Muscle of leg (tissue), 11 donors: ENCODE results near the gene CELA3A. TPM values are rescaled to one million over a fixed set of nuclear protein-coding genes. Genes with fewer than 3 reads are reported as not detected.
A peak's percentile ranks its signal among the peaks of the same experiment; 100 is the strongest.
"Not testable (repeated sequence)": the region's sequence is repeated elsewhere in the genome, so short reads cannot be mapped to it uniquely, and the experiment has no call there.

Experiments
- DNase-seq: peaks from one replicate; pipeline ENCODE4 v3.0.0; 2013
- H3K27ac ChIP-seq: one replicate; pipeline ENCODE4 v1.5.1; 2013; ENCODE audit warnings: mild to moderate bottlenecking, low read length, control low read depth
- H3K27me3 ChIP-seq: one replicate; pipeline ENCODE4 v1.6.1; 2013; ENCODE audit warnings: low read length; ENCODE audit not compliant: control insufficient read depth, insufficient read depth
- H3K36me3 ChIP-seq: one replicate; pipeline ENCODE4 v1.6.1; 2013; ENCODE audit warnings: low read length; ENCODE audit not compliant: control insufficient read depth, insufficient read depth
- H3K4me1 ChIP-seq: one replicate; pipeline ENCODE4 v1.6.1; 2013; ENCODE audit warnings: low read length; ENCODE audit not compliant: control insufficient read depth, insufficient read depth
- H3K4me3 ChIP-seq: one replicate; pipeline ENCODE4 v1.5.1; 2013; ENCODE audit warnings: low read length, control low read depth
- H3K9me3 ChIP-seq: replicated peaks from 2 replicates; pipeline ENCODE4 v1.6.1; 2013; ENCODE audit warnings: low read depth, low read length; ENCODE audit not compliant: control insufficient read depth
- WGBS: methylation state at CpG from one replicate; pipeline ENCODE4 v1.1.5; 2013; ENCODE audit warnings: missing lambda C conversion rate; ENCODE audit not compliant: insufficient coverage; 5-methylcytosine and 5-hydroxymethylcytosine counted together
- polyA plus RNA-seq, 8 donors: library from polyadenylated mRNA; unstranded; fragments of 120-200 nt; gene quantifications; one replicate each; pipeline versions ENCODE4 v1.2.1 to v1.2.3, GENCODE V29; 2013; ENCODE audit warnings: inconsistent platforms in 1 of 8, low replicate concordance in 1 of 8; ENCODE audit not compliant: insufficient read length in 8 of 8, insufficient read depth in 1 of 8
- total RNA-seq: library from RNA; stranded (reverse); fragments of 120-200 nt; gene quantifications from one replicate; pipeline ENCODE4 v1.2.4, GENCODE V29; 2013

Gene CELA3A
- total and polyA plus RNA-seq, 9 donors: 0.21 to 1.2 (median 0.79) TPM; not detected in 5

- not testable (repeated sequence) for H3K4me3 ChIP-seq, H3K4me1 ChIP-seq, H3K27ac ChIP-seq, H3K9me3 ChIP-seq, H3K36me3 ChIP-seq, DNase-seq, H3K27me3 ChIP-seq
- WGBS: no CpG with 5 or more reads among the region's 4 CpGs
Measured at GRCh38 chr1:22012752-22013151, 11.3 kb downstream of the CELA3A start.

- H3K27ac ChIP-seq, DNase-seq, H3K4me3 ChIP-seq, H3K36me3 ChIP-seq, H3K9me3 ChIP-seq, H3K27me3 ChIP-seq, H3K4me1 ChIP-seq: not testable (repeated sequence)
- 87% methylated on average over 6 of the region's 13 CpGs for WGBS
Measured at GRCh38 chr1:22014575-22015206, 13.2 kb downstream of the CELA3A start.

GRCh38 chr1:22018583-22019559 lies 17.4 kb downstream of the CELA3A start:
- Histone ChIP-seq H3K27me3 (no peaks in the 10 kb centered on the region), H3K27ac (no peak overlapping the region), H3K36me3 (no peaks in the 10 kb centered on the region), H3K9me3 (no peaks in the 10 kb centered on the region), H3K4me3 (no peak overlapping the region), H3K4me1 (no peaks in the 10 kb centered on the region)
- 47% methylated on average over 6 of the region's 10 CpGs for WGBS
- DNase-seq: peak; percentile 59

- WGBS: 80% methylated on average over 5 of the region's 6 CpGs
Measured at GRCh38 chr1:22021061-22021460, 19.6 kb downstream of the CELA3A start.

DNA sequence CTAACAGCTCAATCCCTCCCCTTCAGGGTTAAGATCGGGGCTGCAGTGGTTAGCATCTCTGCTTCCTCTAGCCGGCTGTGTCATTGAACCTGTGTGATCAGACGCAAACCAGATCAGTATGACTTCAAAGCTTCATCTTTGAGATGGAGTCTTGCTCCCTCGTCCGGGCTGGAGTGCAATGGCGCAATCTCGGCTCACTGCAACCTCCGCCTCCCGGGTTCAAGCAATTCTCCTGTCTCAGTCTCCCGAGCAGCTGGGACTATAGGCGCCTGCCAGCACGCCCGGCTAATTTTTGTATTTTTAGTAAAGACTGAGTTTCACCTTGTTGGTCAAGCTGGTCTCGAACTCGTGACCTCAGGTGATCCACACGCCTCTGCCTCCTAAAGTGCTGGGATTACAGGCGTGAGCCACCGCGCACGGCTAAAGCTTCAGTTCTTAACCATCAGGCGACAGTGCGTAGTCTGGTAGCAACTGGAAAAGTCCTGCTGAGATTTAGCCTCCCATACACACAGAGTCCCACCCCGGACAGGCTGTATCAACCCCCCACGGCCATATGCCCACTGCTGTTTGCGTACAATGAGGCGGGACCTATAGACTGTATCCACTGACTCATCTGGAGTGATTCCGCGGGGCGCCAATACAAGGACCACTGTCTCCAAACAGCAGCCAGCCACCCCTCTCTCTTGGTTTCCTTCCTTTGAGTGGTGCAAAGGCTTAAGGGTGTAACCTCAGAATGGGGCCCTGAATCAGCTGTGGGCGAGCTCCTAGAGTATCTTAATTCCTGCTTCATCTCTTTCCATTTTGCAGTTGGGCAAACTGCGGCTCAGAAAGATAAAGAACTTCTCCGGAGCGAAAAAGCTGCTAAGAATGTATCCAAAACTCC lies 23.3 kb downstream of the CELA3A start:
- H3K36me3 ChIP-seq: no peaks in the 10 kb centered on the region
- peaks cover 16% of the 10 kb centered on the region for H3K4me1 ChIP-seq
- 4% methylated on average over 30 of the region's 33 CpGs for WGBS
- DNase-seq: peak; percentile 92
- H3K27ac ChIP-seq: peak overlapping the region; percentile 100
- H3K9me3 ChIP-seq: no peaks in the 10 kb centered on the region
- H3K27me3 ChIP-seq: no peaks in the 10 kb centered on the region
- peak overlapping the region; percentile 97 for H3K4me3 ChIP-seq

More at GRCh38 chr1:22021061-22021460, 19.6 kb downstream of the CELA3A start:
- Histone ChIP-seq H3K9me3 (no peaks in the 10 kb centered on the region), H3K27me3 (no peaks in the 10 kb centered on the region), H3K4me3 (no peak overlapping the region), H3K4me1 (peaks cover 10% of the 10 kb centered on the region), H3K27ac (no peak overlapping the region), H3K36me3 (no peaks in the 10 kb centered on the region)
- no peak for DNase-seq

- Histone ChIP-seq H3K36me3 (no peaks in the 10 kb centered on the region), H3K27me3 (no peaks in the 10 kb centered on the region), H3K4me1 (peaks cover 19% of the 10 kb centered on the region), H3K27ac (peak overlapping the region; percentile 100), H3K9me3 (no peaks in the 10 kb centered on the region), H3K4me3 (peak overlapping the region; percentile 97)
- 0% methylated on average over 22 of the region's 42 CpGs for WGBS
- DNase-seq: peak; percentile 96
Measured at GRCh38 chr1:22025368-22026155, 24.1 kb downstream of the CELA3A start.

GRCh38 chr1:22026924-22027289 lies 25.4 kb downstream of the CELA3A start:
- H3K27me3 ChIP-seq: no peaks in the 10 kb centered on the region
- 73% methylated on average over 3 of the region's 3 CpGs for WGBS
- no peaks in the 10 kb centered on the region for H3K36me3 ChIP-seq
- peaks cover 22% of the 10 kb centered on the region for H3K4me1 ChIP-seq
- H3K4me3 ChIP-seq: no peak overlapping the region
- no peak for DNase-seq
- no peaks in the 10 kb centered on the region for H3K9me3 ChIP-seq
- H3K27ac ChIP-seq: no peak overlapping the region

- H3K9me3 ChIP-seq: no peaks in the 10 kb centered on the region
- H3K36me3 ChIP-seq: no peaks in the 10 kb centered on the region
- H3K27me3 ChIP-seq: no peaks in the 10 kb centered on the region
- 100% methylated on average over 2 of the region's 4 CpGs for WGBS
- no peak overlapping the region for H3K4me3 ChIP-seq
- peaks cover 13% of the 10 kb centered on the region for H3K4me1 ChIP-seq
- DNase-seq: no peak
- no peak overlapping the region for H3K27ac ChIP-seq
Measured at GRCh38 chr1:22030057-22030456, 28.6 kb downstream of the CELA3A start.

GRCh38 chr1:22030473-22030872 lies 29.0 kb downstream of the CELA3A start:
- DNase-seq: no peak
- H3K36me3 ChIP-seq: no peaks in the 10 kb centered on the region
- H3K4me3 ChIP-seq: no peak overlapping the region
- H3K27ac ChIP-seq: peak overlapping the region; percentile 38
- H3K27me3 ChIP-seq: no peaks in the 10 kb centered on the region
- peaks cover 13% of the 10 kb centered on the region for H3K4me1 ChIP-seq
- no peaks in the 10 kb centered on the region for H3K9me3 ChIP-seq
- WGBS: 80% methylated on average over 3 of the region's 3 CpGs
